HG03039 (cell line): ENCODE data around the gene ZNF462.

Experiments
- ATAC-seq: cut with Tn5 transposase; IDR thresholded peaks from one replicate; pipeline ENCODE4 v1.9.1; 2021; ENCODE audit warnings: mild to moderate bottlenecking, moderate library complexity; ENCODE audit not compliant: unreplicated experiment

Gene ZNF462

GRCh38 chr9:106861640-106862109 lies 1.3 kb upstream of the ZNF462 start:
- no peak for ATAC-seq

- ATAC-seq, result no peak
These were observed 701 bp upstream of the ZNF462 start for GRCh38 chr9:106862110-106862820.

- ATAC-seq, result no peak
These were observed 1.6 kb downstream of the ZNF462 start for GRCh38 chr9:106864373-106865143.

- no peak for ATAC-seq
These were observed 3.3 kb downstream of the ZNF462 start for GRCh38 chr9:106866243-106866642.

- ATAC-seq, result no peak
These were observed 4.3 kb downstream of the ZNF462 start for GRCh38 chr9:106867286-106867685.

GRCh38 chr9:106868087-106868486 lies 5.1 kb downstream of the ZNF462 start:
- no peak for ATAC-seq

- ATAC-seq, result no peak
These were observed 5.6 kb downstream of the ZNF462 start for GRCh38 chr9:106868565-106868964.

- no peak for ATAC-seq
These were observed 6.1 kb downstream of the ZNF462 start for GRCh38 chr9:106869028-106869427.

GRCh38 chr9:106869458-106869857 lies 6.5 kb downstream of the ZNF462 start:
- ATAC-seq, result no peak

- no peak for ATAC-seq
These were observed 9.7 kb downstream of the ZNF462 start for GRCh38 chr9:106872641-106873040.

- no peak for ATAC-seq
These were observed 11.1 kb downstream of the ZNF462 start for GRCh38 chr9:106874031-106874430.

- no peak for ATAC-seq
These were observed 11.7 kb downstream of the ZNF462 start for GRCh38 chr9:106874652-106875051.

GRCh38 chr9:106875529-106875928 lies 12.6 kb downstream of the ZNF462 start:
- no peak for ATAC-seq

- no peak for ATAC-seq
These were observed 14.4 kb downstream of the ZNF462 start for GRCh38 chr9:106877345-106877744.

- no peak for ATAC-seq
These were observed 15.3 kb downstream of the ZNF462 start for GRCh38 chr9:106878081-106878837.

GRCh38 chr9:106878934-106879333 lies 16.0 kb downstream of the ZNF462 start:
- ATAC-seq, result no peak

GRCh38 chr9:106879439-106879882 lies 16.5 kb downstream of the ZNF462 start:
- ATAC-seq, result no peak

GRCh38 chr9:106880081-106880480 lies 17.1 kb downstream of the ZNF462 start:
- no peak for ATAC-seq

- no peak for ATAC-seq
These were observed 17.9 kb downstream of the ZNF462 start for GRCh38 chr9:106880863-106881262.

GRCh38 chr9:106883030-106883429 lies 20.1 kb downstream of the ZNF462 start:
- ATAC-seq, result no peak

GRCh38 chr9:106883626-106884190 lies 20.7 kb downstream of the ZNF462 start:
- ATAC-seq, result no peak
